Central memory CD8-positive, alpha-beta T cell (primary cell): Measurements from ENCODE around the gene PPRC1.

Source experiments
- ATAC-seq: fragments of 150-1000 bp; cut with Tn5 transposase; replicated peaks from 2 replicates; pipeline ENCODE4 v1.10.0; 2022; ENCODE audit warnings: mild to moderate bottlenecking, moderate FRiP score, moderate number of reproducible peaks; ENCODE audit not compliant: poor library complexity, severe bottlenecking; ENCODE audit errors: extremely low read depth
- DNase-seq, 2 donors: peaks; one replicate each; pipeline ENCODE4 v3.0.0; 2021; ENCODE audit warnings: low spot score in 2 of 2
- H3K27ac Mint-ChIP-seq: one replicate; pipeline ENCODE4 v1.8.0; 2022; ENCODE audit warnings: low read depth, mild to moderate bottlenecking, moderate library complexity, mixed read lengths
- H3K27me3 Mint-ChIP-seq: one replicate; pipeline ENCODE4 v1.8.0; 2022; ENCODE audit warnings: mixed read lengths
- H3K36me3 Mint-ChIP-seq: one replicate; pipeline ENCODE4 v1.8.0; 2022; ENCODE audit warnings: mild to moderate bottlenecking, moderate library complexity, mixed read lengths; ENCODE audit not compliant: insufficient read depth
- H3K4me1 Mint-ChIP-seq: one replicate; pipeline ENCODE4 v1.8.0; 2022; ENCODE audit warnings: mixed read lengths
- H3K4me3 Mint-ChIP-seq: one replicate; pipeline ENCODE4 v1.8.0; 2022; ENCODE audit warnings: mild to moderate bottlenecking, moderate library complexity, mixed read lengths
- H3K9me3 Mint-ChIP-seq: one replicate; pipeline ENCODE4 v1.8.0; 2022; ENCODE audit warnings: mixed read lengths

The PPRC1 gene

DNA sequence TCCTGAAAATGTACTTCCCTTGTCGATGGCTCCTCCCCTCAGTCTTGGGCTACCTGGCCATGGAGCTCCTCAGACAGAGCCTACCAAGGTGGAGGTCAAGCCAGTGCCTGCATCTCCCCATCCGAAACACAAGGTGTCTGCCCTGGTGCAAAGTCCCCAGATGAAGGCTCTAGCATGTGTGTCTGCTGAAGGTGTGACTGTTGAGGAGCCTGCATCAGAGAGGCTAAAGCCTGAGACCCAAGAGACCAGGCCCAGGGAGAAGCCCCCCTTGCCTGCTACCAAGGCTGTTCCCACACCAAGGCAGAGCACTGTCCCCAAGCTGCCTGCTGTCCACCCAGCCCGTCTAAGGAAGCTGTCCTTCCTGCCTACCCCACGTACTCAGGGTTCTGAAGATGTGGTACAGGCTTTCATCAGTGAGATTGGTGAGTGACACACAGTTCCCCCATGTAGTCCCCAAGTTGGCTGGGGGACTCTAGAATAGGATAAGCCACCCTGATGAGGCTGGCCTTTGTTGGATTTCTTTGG, 8.8 kb downstream of the PPRC1 start:
- Mint-ChIP-seq H3K27ac (no peak overlapping the region), H3K36me3 (peaks cover 43% of the 10 kb centered on the region)
- no peak for ATAC-seq

GRCh38 chr10:102146971-102147428, 14.2 kb downstream of the PPRC1 start:
- DNase-seq (no peak), ATAC-seq (no peak)
- Mint-ChIP-seq H3K4me3 (no peak overlapping the region), H3K27ac (peak overlapping the region; percentile 65), H3K9me3 (no peaks in the 10 kb centered on the region), H3K36me3 (peaks cover 39% of the 10 kb centered on the region), H3K27me3 (no peaks in the 10 kb centered on the region), H3K4me1 (peaks cover 19% of the 10 kb centered on the region)

More for the DNA sequence above, 8.8 kb downstream of the PPRC1 start:
- Mint-ChIP-seq H3K9me3 (no peaks in the 10 kb centered on the region), H3K4me3 (no peak overlapping the region), H3K4me1 (peaks cover 16% of the 10 kb centered on the region), H3K27me3 (no peaks in the 10 kb centered on the region)
- no peak for DNase-seq

- ATAC-seq (no peak), DNase-seq (no peak)
- Mint-ChIP-seq H3K36me3 (peaks cover 44% of the 10 kb centered on the region), H3K27me3 (no peaks in the 10 kb centered on the region), H3K27ac (peak overlapping the region; percentile 65), H3K4me3 (no peak overlapping the region), H3K9me3 (no peaks in the 10 kb centered on the region), H3K4me1 (peaks cover 23% of the 10 kb centered on the region)
Measured at GRCh38 chr10:102147561-102147960, 14.7 kb downstream of the PPRC1 start.

- Mint-ChIP-seq H3K4me1 (peaks cover 26% of the 10 kb centered on the region), H3K4me3 (no peak overlapping the region), H3K27ac (no peak overlapping the region), H3K36me3 (peaks cover 39% of the 10 kb centered on the region), H3K9me3 (no peaks in the 10 kb centered on the region), H3K27me3 (no peaks in the 10 kb centered on the region)
- ATAC-seq (no peak), DNase-seq (no peak)
Measured at GRCh38 chr10:102148275-102148674, 15.4 kb downstream of the PPRC1 start.

- Mint-ChIP-seq H3K36me3 (peaks cover 31% of the 10 kb centered on the region), H3K4me1 (peaks cover 33% of the 10 kb centered on the region)
- no peak for DNase-seq
Measured at GRCh38 chr10:102150970-102151773, 18.3 kb downstream of the PPRC1 start.

DNA sequence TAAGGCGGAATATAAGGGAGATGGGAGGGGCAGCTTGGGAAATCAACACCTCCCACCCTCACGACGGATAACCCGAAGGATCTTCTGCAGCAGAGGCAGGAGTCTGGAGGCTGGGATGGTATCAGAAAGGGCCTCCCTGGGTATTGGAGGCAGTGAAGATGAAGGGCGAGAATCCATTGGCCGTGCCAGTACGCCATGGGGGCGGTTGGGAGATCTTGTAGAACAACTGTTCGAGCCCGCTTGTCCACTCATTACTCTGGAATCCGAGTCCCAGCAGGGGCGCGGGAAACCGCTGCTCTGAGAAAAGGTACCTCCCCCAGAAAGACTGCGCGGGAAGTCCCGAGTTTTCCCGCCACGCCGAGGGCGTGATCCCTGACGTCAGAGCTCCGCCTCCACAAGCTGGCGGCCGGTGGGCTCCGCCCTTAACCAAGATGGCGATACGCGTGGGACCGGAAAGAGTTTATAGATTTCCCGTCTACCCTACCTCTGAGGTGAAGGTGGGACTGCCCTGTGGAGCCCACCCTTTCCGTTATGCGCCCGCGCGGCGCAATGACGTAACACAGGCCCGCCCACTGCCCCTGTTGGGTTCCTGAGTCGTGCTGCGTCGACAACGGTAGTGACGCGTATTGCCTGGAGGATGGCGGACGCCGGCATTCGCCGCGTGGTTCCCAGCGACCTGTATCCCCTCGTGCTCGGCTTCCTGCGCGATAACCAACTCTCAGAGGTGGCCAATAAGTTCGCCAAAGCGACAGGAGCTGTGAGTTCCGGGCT, 19.1 kb downstream of the PPRC1 start, which contains the start of gene NOLC1:
Gene NOLC1, plus strand, starts transcription at position 616 of the 771 bp plus-strand sequence. Its CDS starts 22 bp downstream, at position 638.
- no peaks in the 10 kb centered on the region for H3K27me3 Mint-ChIP-seq
- peak within 1 kb of the TSS; percentile 95 for H3K27ac Mint-ChIP-seq
- peaks cover 35% of the 10 kb centered on the region for H3K36me3 Mint-ChIP-seq
- peak within 1 kb of the TSS; percentile 90 for H3K4me3 Mint-ChIP-seq
- ATAC-seq (peak; percentile 97), DNase-seq (peak; percentile 99 to 100)
- H3K9me3 Mint-ChIP-seq, result no peaks in the 10 kb centered on the region
- H3K4me1 Mint-ChIP-seq, result peaks cover 35% of the 10 kb centered on the region

More at GRCh38 chr10:102150970-102151773, 18.3 kb downstream of the PPRC1 start:
- no peak for ATAC-seq
- no peaks in the 10 kb centered on the region for H3K27me3 Mint-ChIP-seq
- H3K4me3 Mint-ChIP-seq, result peak overlapping the region; percentile 90
- H3K27ac Mint-ChIP-seq, result peak overlapping the region; percentile 95
- no peaks in the 10 kb centered on the region for H3K9me3 Mint-ChIP-seq

GRCh38 chr10:102152545-102152890, 19.7 kb downstream of the PPRC1 start:
- no peak for DNase-seq
- Mint-ChIP-seq H3K36me3 (peaks cover 39% of the 10 kb centered on the region), H3K4me1 (peaks cover 41% of the 10 kb centered on the region)

GRCh38 chr10:102153093-102153620, 20.3 kb downstream of the PPRC1 start:
- H3K4me3 Mint-ChIP-seq, result peak overlapping the region; percentile 90
- peak overlapping the region; percentile 95 for H3K27ac Mint-ChIP-seq
- no peak for ATAC-seq
- peaks cover 41% of the 10 kb centered on the region for H3K4me1 Mint-ChIP-seq
- H3K27me3 Mint-ChIP-seq, result no peaks in the 10 kb centered on the region
- no peak for DNase-seq
- peaks cover 43% of the 10 kb centered on the region for H3K36me3 Mint-ChIP-seq
- no peaks in the 10 kb centered on the region for H3K9me3 Mint-ChIP-seq

More at GRCh38 chr10:102152545-102152890, 19.7 kb downstream of the PPRC1 start:
- H3K27ac Mint-ChIP-seq, result peak overlapping the region; percentile 95
- peak; percentile 27 for ATAC-seq
- no peaks in the 10 kb centered on the region for H3K9me3 Mint-ChIP-seq
- H3K27me3 Mint-ChIP-seq, result no peaks in the 10 kb centered on the region
- peak overlapping the region; percentile 90 for H3K4me3 Mint-ChIP-seq

DNA sequence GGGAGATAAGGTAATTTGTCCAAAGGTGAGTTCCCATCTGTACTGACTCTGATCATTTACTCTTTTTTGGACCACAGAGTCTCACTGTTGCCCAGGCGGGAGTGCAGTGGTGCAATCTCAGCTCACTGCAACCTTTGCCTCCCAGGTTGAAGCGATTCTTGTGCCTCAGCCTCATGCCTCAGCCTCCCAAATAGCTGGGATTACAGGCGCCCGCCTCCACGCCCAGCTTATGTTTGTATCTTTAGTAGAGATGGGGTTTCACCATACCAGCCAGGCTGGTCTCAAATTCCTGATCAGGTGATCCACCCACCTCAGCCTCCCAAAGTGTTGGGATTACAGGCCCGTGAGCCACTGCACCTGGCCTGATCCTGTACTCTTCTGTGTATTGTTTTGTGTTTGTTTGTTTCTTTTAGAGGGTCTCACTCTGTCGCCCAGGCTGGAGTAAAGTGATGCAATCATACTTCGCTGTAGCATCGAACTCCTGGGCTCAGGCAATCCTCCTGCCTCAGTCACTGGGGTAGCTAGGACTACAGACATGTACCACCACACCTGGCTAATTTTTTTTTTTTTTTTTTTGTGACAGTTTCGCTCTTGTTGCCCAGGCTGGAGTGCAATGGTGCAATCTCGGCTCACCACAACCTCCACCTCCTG, 21.8 kb downstream of the PPRC1 start:
- Mint-ChIP-seq H3K9me3 (no peaks in the 10 kb centered on the region), H3K27ac (peak overlapping the region; percentile 95), H3K4me1 (peaks cover 37% of the 10 kb centered on the region), H3K27me3 (no peaks in the 10 kb centered on the region), H3K4me3 (peak overlapping the region; percentile 32), H3K36me3 (peaks cover 47% of the 10 kb centered on the region)
- DNase-seq (no peak), ATAC-seq (no peak)

- Mint-ChIP-seq H3K4me3 (no peak overlapping the region), H3K27me3 (no peaks in the 10 kb centered on the region), H3K9me3 (no peaks in the 10 kb centered on the region), H3K4me1 (peaks cover 27% of the 10 kb centered on the region), H3K36me3 (peaks cover 59% of the 10 kb centered on the region), H3K27ac (peak overlapping the region; percentile 38)
- ATAC-seq (no peak), DNase-seq (no peak)
Measured at GRCh38 chr10:102157224-102157623, 24.4 kb downstream of the PPRC1 start.

DNA sequence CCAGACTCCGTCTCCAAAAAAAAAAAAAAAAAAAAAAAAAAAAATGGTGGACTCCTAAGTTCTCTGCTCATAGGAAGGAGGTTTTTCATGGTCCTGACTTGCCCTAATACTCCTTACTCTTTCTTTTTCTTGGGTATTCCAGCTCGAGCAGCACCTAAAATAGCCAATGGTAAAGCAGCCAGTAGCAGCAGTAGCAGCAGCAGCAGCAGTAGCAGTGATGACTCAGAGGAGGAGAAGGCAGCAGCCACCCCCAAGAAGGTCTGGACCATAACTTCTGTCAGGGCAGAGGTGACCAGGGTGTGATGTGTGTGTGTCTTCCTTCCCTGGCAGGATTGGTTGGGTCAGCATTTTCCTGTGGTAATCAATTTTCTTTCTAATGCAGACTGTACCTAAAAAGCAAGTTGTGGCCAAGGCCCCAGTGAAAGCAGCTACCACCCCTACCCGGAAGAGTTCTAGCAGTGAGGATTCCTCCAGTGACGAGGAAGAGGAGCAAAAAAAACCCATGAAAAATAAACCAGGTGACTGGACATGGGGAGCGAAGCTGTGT, 26.3 kb downstream of the PPRC1 start:
- Mint-ChIP-seq H3K4me1 (peaks cover 14% of the 10 kb centered on the region), H3K27me3 (no peaks in the 10 kb centered on the region), H3K27ac (no peak overlapping the region), H3K36me3 (peaks cover 68% of the 10 kb centered on the region), H3K9me3 (no peaks in the 10 kb centered on the region), H3K4me3 (no peak overlapping the region)
- ATAC-seq (no peak), DNase-seq (no peak)

- H3K9me3 Mint-ChIP-seq, result no peaks in the 10 kb centered on the region
Measured at GRCh38 chr10:102159831-102160230, 27.0 kb downstream of the PPRC1 start.

More at GRCh38 chr10:102159831-102160230, 27.0 kb downstream of the PPRC1 start:
- DNase-seq (no peak), ATAC-seq (no peak)
- Mint-ChIP-seq H3K4me3 (no peak overlapping the region), H3K27ac (no peak overlapping the region), H3K36me3 (peaks cover 68% of the 10 kb centered on the region), H3K27me3 (no peaks in the 10 kb centered on the region), H3K4me1 (peaks cover 9% of the 10 kb centered on the region)
